ENCODE measurements around the gene RSU1. TPM values are rescaled to one million over a fixed set of nuclear protein-coding genes. Genes with fewer than 3 reads are reported as not detected.

Gene RSU1
- total RNA-seq, 1 donor = 94.1 TPM

DNA sequence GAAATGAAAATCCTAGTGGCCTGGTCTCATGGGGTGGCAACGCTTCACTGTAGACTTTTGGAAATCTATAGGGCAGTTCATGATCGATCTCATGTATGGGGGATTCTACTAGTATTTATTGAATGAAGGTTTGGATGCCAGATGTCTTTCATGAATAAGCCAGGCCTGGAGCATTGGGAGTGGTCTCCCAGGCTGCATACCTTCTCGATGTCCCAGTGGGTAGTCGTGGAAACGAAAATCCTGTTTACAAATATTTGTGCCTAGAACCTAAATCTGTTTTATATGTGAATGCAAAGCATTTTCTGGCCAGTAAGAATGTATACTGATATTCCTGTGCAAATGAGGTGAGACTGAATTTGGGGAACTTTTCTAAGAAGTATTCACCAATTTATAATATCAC, 190.5 kb downstream of the RSU1 start:
- Histone ChIP-seq H3K4me1 (ENCODE audit: insufficient read depth, low read length) (no peaks in the 10 kb centered on the region), H3K9me3 (ENCODE audit: low read depth, low read length) (no peaks in the 10 kb centered on the region), H3K79me2 (ENCODE audit: insufficient read depth, low read length) (no peaks in the 10 kb centered on the region), H3K4me2 (ENCODE audit: insufficient read depth, low read length) (no peak overlapping the region), H4K20me1 (ENCODE audit: insufficient read depth, low read length) (peaks cover 22% of the 10 kb centered on the region), H3K27me3 (ENCODE audit: insufficient read depth, low read length) (no peaks in the 10 kb centered on the region), H3K4me3 (ENCODE audit: insufficient read depth, low read length) (no peak overlapping the region), H3K27ac (ENCODE audit: low read depth, low read length) (no peak overlapping the region), H2AFZ (ENCODE audit: low read length) (no peak overlapping the region), H3K36me3 (ENCODE audit: insufficient read depth, low read length) (no peaks in the 10 kb centered on the region)
- DNase-seq (ENCODE audit: insufficient read length, low spot score, missing footprints) = no peak
- TF ChIP-seq, protein P1, sequence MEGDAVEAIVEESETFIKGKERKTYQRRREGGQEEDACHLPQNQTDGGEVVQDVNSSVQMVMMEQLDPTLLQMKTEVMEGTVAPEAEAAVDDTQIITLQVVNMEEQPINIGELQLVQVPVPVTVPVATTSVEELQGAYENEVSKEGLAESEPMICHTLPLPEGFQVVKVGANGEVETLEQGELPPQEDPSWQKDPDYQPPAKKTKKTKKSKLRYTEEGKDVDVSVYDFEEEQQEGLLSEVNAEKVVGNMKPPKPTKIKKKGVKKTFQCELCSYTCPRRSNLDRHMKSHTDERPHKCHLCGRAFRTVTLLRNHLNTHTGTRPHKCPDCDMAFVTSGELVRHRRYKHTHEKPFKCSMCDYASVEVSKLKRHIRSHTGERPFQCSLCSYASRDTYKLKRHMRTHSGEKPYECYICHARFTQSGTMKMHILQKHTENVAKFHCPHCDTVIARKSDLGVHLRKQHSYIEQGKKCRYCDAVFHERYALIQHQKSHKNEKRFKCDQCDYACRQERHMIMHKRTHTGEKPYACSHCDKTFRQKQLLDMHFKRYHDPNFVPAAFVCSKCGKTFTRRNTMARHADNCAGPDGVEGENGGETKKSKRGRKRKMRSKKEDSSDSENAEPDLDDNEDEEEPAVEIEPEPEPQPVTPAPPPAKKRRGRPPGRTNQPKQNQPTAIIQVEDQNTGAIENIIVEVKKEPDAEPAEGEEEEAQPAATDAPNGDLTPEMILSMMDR (IDR thresholded peaks at IDR 0.05; ENCODE audit: extremely low read depth, low read depth, low read length) = no peak

DNA sequence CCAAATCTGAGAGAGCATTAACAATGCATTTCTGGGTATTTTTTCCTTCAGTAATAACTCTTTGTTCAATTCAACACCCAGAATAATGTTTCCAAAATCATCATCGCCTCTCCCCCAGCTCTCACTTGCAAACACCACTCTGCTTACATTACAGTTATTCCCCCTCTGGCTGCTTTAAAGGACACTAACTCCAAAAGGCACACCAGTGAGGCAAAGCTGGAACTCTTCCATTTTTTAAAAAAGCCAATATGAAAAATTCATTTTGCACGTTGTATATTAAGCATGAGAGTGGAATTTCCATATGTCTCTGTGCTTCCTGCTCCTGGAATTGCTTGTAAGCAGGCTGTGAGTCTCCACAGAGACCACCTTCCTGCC, 204.3 kb downstream of the RSU1 start:
- no peak overlapping the region for H3K4me2 ChIP-seq (ENCODE audit: insufficient read depth, low read length)
- no peaks in the 10 kb centered on the region for H3K36me3 ChIP-seq (ENCODE audit: insufficient read depth, low read length)
- no peak overlapping the region for H2AFZ ChIP-seq (ENCODE audit: low read length)
- TF ChIP-seq, protein P1 (IDR thresholded peaks at IDR 0.05; ENCODE audit: extremely low read depth, low read depth, low read length) = no peak
- no peak overlapping the region for H3K4me3 ChIP-seq (ENCODE audit: insufficient read depth, low read length)
- H4K20me1 ChIP-seq (ENCODE audit: insufficient read depth, low read length) = peaks cover 40% of the 10 kb centered on the region
- no peaks in the 10 kb centered on the region for H3K9me3 ChIP-seq (ENCODE audit: low read depth, low read length)
- peaks cover 3% of the 10 kb centered on the region for H3K79me2 ChIP-seq (ENCODE audit: insufficient read depth, low read length)
- H3K27me3 ChIP-seq (ENCODE audit: insufficient read depth, low read length) = no peaks in the 10 kb centered on the region
- H3K27ac ChIP-seq (ENCODE audit: low read depth, low read length) = no peak overlapping the region
- no peak for DNase-seq (ENCODE audit: insufficient read length, low spot score, missing footprints)
- no peaks in the 10 kb centered on the region for H3K4me1 ChIP-seq (ENCODE audit: insufficient read depth, low read length)

DNA sequence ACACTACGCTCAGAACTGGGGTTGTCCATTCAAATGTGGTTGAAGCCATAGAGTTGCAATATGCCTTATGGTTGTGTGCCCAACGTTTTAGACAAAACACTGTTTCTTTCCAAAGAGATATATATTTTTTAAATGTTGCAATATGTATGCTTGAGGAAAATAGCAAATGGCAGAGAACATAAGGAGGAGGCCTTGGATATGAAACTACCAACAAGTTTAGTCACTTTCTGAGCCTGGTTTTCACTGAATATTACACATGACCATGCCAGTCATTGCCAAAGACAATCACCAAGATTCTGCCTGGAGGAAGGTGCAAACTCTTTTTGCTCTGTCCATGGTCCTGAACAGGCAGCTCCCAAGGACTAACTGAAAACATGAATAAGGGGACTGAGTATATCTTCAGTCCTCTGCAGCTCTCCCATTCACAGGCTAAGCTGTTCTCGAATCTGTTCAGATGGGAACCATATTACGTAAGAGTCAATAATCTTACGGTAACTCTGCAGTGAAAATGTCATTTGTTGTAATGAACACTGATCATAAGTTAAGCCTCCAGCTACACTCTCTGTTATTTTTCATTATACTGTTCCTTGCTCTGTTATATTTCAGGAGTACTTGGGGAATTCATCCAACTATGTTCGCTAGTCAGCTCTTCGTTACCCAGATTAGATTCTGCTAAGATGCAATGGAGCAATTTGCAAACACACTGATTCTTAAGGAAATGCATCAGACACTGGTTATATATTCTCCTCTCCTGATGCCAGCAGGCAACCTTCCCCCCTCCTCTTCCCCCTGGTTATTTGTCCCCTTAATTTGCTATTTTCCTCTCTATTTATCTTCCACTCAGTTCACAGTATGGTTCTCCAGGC, 204.9 kb downstream of the RSU1 start:
- peaks cover 3% of the 10 kb centered on the region for H3K79me2 ChIP-seq (ENCODE audit: insufficient read depth, low read length)

DNA sequence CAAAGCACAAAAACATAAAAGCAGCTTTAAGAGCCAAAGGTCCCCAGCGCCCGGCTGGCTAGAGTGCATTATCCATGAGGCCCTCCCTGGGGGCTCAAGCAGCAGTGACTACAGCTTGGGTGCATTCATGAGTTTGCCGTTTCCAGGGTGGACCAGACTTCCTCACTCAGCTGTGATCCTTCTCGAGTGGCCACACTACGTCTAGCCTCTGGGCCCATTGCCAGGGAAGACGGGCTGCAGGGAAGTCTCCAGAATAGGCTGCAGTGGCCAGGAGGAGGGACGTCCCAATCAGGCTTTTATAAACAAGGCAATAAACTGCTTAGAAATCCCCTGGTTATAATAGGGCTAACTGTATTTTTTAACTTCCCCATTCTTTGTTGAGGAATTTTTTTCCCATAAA, 206.2 kb downstream of the RSU1 start:
- Histone ChIP-seq H4K20me1 (ENCODE audit: insufficient read depth, low read length) (peaks cover 42% of the 10 kb centered on the region), H3K9me3 (ENCODE audit: low read depth, low read length) (no peaks in the 10 kb centered on the region), H3K4me2 (ENCODE audit: insufficient read depth, low read length) (no peak overlapping the region), H3K27me3 (ENCODE audit: insufficient read depth, low read length) (no peaks in the 10 kb centered on the region), H3K4me3 (ENCODE audit: insufficient read depth, low read length) (no peak overlapping the region), H3K79me2 (ENCODE audit: insufficient read depth, low read length) (no peaks in the 10 kb centered on the region), H3K36me3 (ENCODE audit: insufficient read depth, low read length) (no peaks in the 10 kb centered on the region), H3K4me1 (ENCODE audit: insufficient read depth, low read length) (no peaks in the 10 kb centered on the region), H2AFZ (ENCODE audit: low read length) (no peak overlapping the region), H3K27ac (ENCODE audit: low read depth, low read length) (no peak overlapping the region)
- no peak for DNase-seq (ENCODE audit: insufficient read length, low spot score, missing footprints)
- TF ChIP-seq, protein P1 (IDR thresholded peaks at IDR 0.05; ENCODE audit: extremely low read depth, low read depth, low read length) = no peak

More for the DNA sequence above, 204.9 kb downstream of the RSU1 start:
- Histone ChIP-seq H3K9me3 (ENCODE audit: low read depth, low read length) (no peaks in the 10 kb centered on the region), H3K36me3 (ENCODE audit: insufficient read depth, low read length) (no peaks in the 10 kb centered on the region), H2AFZ (ENCODE audit: low read length) (no peak overlapping the region), H3K4me2 (ENCODE audit: insufficient read depth, low read length) (no peak overlapping the region), H4K20me1 (ENCODE audit: insufficient read depth, low read length) (peaks cover 42% of the 10 kb centered on the region), H3K27ac (ENCODE audit: low read depth, low read length) (no peak overlapping the region), H3K4me1 (ENCODE audit: insufficient read depth, low read length) (no peaks in the 10 kb centered on the region), H3K27me3 (ENCODE audit: insufficient read depth, low read length) (no peaks in the 10 kb centered on the region), H3K4me3 (ENCODE audit: insufficient read depth, low read length) (no peak overlapping the region)
- no peak for DNase-seq (ENCODE audit: insufficient read length, low spot score, missing footprints)
- TF ChIP-seq, protein P1 (IDR thresholded peaks at IDR 0.05; ENCODE audit: extremely low read depth, low read depth, low read length) = no peak
